Measurements from ENCODE around the gene PMAIP1. TPM values are rescaled to one million over a fixed set of nuclear protein-coding genes. Genes with fewer than 3 reads are reported as not detected.
"Not testable (repeated sequence)": the region's sequence is repeated elsewhere in the genome, so short reads cannot be mapped to it uniquely, and the experiment has no call there.

PMAIP1 gene
- total RNA-seq, 1 donor: 18.2 TPM

- H3K4me3 ChIP-seq (ENCODE audit: low read depth, low read length): no peak overlapping the region
- TF ChIP-seq, protein P1, sequence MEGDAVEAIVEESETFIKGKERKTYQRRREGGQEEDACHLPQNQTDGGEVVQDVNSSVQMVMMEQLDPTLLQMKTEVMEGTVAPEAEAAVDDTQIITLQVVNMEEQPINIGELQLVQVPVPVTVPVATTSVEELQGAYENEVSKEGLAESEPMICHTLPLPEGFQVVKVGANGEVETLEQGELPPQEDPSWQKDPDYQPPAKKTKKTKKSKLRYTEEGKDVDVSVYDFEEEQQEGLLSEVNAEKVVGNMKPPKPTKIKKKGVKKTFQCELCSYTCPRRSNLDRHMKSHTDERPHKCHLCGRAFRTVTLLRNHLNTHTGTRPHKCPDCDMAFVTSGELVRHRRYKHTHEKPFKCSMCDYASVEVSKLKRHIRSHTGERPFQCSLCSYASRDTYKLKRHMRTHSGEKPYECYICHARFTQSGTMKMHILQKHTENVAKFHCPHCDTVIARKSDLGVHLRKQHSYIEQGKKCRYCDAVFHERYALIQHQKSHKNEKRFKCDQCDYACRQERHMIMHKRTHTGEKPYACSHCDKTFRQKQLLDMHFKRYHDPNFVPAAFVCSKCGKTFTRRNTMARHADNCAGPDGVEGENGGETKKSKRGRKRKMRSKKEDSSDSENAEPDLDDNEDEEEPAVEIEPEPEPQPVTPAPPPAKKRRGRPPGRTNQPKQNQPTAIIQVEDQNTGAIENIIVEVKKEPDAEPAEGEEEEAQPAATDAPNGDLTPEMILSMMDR (IDR thresholded peaks at IDR 0.05; ENCODE audit: insufficient read depth, low read length): no peak
- peak; percentile 53 for DNase-seq (ENCODE audit: low read depth)
These were observed 17.8 kb upstream of the PMAIP1 start for GRCh38 chr18:59881728-59882656.

- TF ChIP-seq, protein P1 (IDR thresholded peaks at IDR 0.05; ENCODE audit: insufficient read depth, low read length): no peak
- no peak for DNase-seq (ENCODE audit: low read depth)
- H3K4me3 ChIP-seq (ENCODE audit: low read depth, low read length): no peak overlapping the region
These were observed 15.4 kb upstream of the PMAIP1 start for GRCh38 chr18:59884351-59884750.

DNA sequence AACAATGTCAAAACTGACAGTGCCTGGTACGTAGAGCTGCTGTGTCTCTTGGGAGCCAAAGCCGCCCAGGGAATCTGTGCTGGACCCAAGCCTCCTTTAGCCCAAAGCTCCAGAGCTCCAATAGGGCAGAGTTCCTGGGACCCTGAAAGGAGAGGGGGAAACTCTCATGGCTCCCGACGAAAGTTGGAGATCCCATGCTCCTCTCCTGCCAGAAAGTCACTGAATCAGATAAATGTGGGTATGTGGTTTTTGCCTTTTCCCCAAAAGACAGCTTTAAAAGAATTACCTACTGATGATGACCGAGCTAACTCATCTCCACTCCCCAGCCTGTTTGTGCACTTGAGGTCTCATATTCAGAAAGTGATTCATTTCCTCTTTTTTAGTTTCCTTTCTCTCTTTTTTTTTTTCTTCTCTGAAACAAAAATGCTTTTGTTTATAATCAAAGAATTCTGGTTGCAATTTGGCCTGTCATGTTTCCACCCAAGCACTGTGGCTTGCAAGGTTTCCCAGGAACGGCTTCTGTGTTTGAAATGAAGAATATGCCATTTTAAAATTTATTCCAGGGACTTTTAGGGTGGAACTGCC, 14.1 kb upstream of the PMAIP1 start:
- peak; percentile 70 for DNase-seq (ENCODE audit: low read depth)
- TF ChIP-seq, protein P1 (IDR thresholded peaks at IDR 0.05; ENCODE audit: insufficient read depth, low read length): no peak
- no peak overlapping the region for H3K4me3 ChIP-seq (ENCODE audit: low read depth, low read length)

GRCh38 chr18:59886399-59886798, 13.4 kb upstream of the PMAIP1 start:
- DNase-seq (ENCODE audit: low read depth): not testable (repeated sequence)

DNA sequence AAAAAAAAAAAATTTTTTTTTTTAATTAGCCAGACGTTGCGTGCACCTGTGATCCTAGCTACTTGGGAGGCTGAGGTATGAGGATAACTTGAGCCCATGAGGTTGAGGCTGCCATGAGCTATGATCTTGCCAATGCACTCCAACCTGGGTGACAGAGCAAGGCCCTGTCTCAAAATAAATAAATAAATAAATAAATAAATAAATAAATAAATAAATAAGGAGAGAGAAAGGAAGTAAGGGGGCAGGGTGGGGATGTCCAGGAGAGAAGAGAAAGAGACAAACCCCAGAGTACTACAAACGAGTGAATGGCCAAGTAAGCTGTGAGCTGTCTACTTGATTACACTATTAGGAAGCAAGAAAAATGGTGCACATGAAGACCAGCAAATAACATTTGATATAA, 7.7 kb upstream of the PMAIP1 start:
- H3K4me3 ChIP-seq (ENCODE audit: low read depth, low read length): no peak overlapping the region
- DNase-seq (ENCODE audit: low read depth): no peak
- TF ChIP-seq, protein P1 (IDR thresholded peaks at IDR 0.05; ENCODE audit: insufficient read depth, low read length): no peak

More at GRCh38 chr18:59886399-59886798, 13.4 kb upstream of the PMAIP1 start:
- H3K4me3 ChIP-seq (ENCODE audit: low read depth, low read length): not testable (repeated sequence)

GRCh38 chr18:59893971-59894370, 5.8 kb upstream of the PMAIP1 start:
- TF ChIP-seq, protein P1 (IDR thresholded peaks at IDR 0.05; ENCODE audit: insufficient read depth, low read length): no peak
- no peak for DNase-seq (ENCODE audit: low read depth)
- no peak overlapping the region for H3K4me3 ChIP-seq (ENCODE audit: low read depth, low read length)

DNA sequence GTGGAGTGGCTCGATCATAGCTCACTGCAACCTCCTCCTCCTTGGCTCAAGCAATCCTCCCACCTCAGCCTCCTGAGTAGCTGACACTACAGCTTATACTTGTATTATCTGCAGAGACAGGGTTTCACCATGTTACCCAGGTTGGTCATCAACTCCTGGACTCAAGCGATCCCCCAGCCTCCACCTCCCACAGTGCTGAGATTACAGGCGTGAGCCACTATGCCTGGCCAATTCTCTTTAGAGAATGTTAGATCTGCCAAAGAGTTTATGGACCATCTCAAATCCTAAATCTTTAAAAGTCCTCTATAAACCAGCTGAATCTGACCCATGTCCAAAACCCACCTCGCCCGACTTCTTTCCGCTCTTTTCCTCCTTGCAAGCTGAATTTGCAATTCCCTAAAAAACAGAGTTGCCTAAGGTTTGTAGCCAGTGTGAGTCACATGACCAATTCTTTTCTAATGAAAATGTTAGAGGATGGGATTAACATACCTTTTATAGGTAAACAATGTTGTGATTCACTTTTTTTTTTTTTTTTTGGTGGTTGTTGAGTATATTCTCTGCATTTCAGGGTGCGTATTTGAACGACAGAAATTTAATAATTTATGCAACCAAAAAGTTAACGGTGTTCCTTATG, 2.4 kb upstream of the PMAIP1 start:
- TF ChIP-seq, protein P1 (IDR thresholded peaks at IDR 0.05; ENCODE audit: insufficient read depth, low read length): no peak
- H3K4me3 ChIP-seq (ENCODE audit: low read depth, low read length): no peak overlapping the region
- DNase-seq (ENCODE audit: low read depth): no peak
